ENCODE measurements around the gene SRBD1.

Gene SRBD1

DNA sequence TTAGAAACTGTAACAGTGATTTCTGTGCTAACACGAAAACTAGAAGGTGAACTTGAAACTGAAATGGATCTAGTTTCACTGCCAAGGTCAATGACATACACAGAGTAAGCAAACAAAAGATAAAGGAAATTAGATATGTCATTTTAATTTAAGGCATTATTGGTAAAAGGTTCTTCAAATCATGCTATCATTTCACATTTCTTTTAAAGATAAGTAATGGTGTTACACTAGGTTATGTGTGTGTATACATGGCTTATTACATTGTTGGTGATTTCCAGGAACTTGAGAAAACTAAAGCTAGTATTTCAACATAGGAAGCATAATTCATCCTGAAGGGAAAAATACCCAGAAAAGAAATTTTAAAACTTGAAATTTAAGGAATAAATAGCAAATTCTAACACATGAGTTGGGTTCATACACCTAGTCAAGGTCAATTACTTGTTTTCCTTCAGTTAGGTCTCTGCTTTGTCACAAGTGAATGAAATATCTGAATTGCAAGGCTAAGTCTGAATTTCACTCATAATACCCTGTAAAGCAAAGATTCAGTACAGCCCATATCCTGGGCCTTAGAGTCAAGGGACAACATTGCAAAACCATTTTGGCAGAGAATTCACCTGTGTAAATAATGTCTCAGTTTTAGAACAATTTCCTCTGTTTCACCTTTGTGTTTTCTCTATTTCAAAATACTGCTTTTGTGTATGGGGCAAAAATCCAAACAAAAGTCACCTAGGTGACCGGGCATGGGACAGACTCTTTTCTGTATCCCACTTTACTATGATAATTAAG is 141.6 kb downstream of the SRBD1 start:
- Mint-ChIP-seq H3K4me3 (no peak overlapping the region), H3K9me3 (no peaks in the 10 kb centered on the region), H3K4me1 (peaks cover 14% of the 10 kb centered on the region), H3K27ac (no peak overlapping the region), H3K36me3 (ENCODE audit: low read depth) (no peaks in the 10 kb centered on the region), H3K27me3 (ENCODE audit: low read depth, poor library complexity) (no peaks in the 10 kb centered on the region)
- TF ChIP-seq, protein P1, sequence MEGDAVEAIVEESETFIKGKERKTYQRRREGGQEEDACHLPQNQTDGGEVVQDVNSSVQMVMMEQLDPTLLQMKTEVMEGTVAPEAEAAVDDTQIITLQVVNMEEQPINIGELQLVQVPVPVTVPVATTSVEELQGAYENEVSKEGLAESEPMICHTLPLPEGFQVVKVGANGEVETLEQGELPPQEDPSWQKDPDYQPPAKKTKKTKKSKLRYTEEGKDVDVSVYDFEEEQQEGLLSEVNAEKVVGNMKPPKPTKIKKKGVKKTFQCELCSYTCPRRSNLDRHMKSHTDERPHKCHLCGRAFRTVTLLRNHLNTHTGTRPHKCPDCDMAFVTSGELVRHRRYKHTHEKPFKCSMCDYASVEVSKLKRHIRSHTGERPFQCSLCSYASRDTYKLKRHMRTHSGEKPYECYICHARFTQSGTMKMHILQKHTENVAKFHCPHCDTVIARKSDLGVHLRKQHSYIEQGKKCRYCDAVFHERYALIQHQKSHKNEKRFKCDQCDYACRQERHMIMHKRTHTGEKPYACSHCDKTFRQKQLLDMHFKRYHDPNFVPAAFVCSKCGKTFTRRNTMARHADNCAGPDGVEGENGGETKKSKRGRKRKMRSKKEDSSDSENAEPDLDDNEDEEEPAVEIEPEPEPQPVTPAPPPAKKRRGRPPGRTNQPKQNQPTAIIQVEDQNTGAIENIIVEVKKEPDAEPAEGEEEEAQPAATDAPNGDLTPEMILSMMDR (IDR thresholded peaks at IDR 0.05): no peak
- no peak for DNase-seq

DNA sequence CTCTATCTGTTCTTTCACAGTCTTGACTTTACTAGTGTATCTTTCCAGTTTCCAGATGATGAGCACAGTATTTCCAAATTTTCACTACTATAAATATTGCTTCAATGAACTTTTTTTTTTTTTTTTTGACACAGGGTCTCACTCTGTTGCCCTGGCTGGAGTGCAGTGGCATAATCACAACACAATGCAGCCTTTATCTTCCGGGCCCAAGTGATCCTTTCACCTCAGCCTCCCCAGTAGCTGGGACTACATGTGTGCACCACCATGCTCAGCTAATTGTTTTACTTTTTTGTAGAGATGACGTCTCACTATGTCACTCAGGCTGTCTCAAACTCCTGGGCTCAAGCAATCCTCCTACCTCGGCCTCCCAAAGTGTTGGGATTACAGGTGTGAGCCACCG is 142.8 kb downstream of the SRBD1 start:
- H3K4me1 Mint-ChIP-seq: peaks cover 14% of the 10 kb centered on the region
- TF ChIP-seq, protein P1 (IDR thresholded peaks at IDR 0.05): no peak
- no peak overlapping the region for H3K4me3 Mint-ChIP-seq
- DNase-seq: no peak
- H3K27me3 Mint-ChIP-seq (ENCODE audit: low read depth, poor library complexity): no peaks in the 10 kb centered on the region
- H3K36me3 Mint-ChIP-seq (ENCODE audit: low read depth): no peaks in the 10 kb centered on the region
- H3K9me3 Mint-ChIP-seq: no peaks in the 10 kb centered on the region
- H3K27ac Mint-ChIP-seq: no peak overlapping the region

- no peaks in the 10 kb centered on the region for H3K9me3 Mint-ChIP-seq
- DNase-seq: no peak
- no peak overlapping the region for H3K4me3 Mint-ChIP-seq
- peaks cover 4% of the 10 kb centered on the region for H3K27me3 Mint-ChIP-seq (ENCODE audit: low read depth, poor library complexity)
- TF ChIP-seq, protein P1 (IDR thresholded peaks at IDR 0.05): no peak
- peaks cover 14% of the 10 kb centered on the region for H3K4me1 Mint-ChIP-seq
- peaks cover 11% of the 10 kb centered on the region for H3K36me3 Mint-ChIP-seq (ENCODE audit: low read depth)
- H3K27ac Mint-ChIP-seq: no peak overlapping the region
Measured at GRCh38 chr2:45466053-45466452, 145.0 kb downstream of the SRBD1 start.

DNA sequence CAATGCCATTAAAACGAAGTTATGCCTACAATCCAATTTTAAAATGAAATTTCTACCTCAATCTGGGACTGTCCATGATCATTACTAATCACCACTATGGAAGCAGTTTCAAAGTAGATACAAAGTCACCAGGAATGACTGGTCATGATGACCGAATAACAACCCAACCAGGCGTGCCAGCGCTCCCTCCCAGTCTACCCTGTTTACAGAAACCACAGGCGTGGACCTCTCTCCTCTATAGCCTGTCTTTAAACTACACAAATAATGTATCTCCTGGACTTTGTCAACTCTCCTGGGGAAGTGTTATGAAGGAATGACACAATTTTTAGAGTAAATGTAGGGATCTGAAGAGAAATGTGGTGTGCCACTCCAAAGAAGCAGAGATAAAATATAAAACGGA is 150.2 kb downstream of the SRBD1 start:
- Mint-ChIP-seq H3K4me1 (peaks cover 17% of the 10 kb centered on the region), H3K4me3 (no peak overlapping the region), H3K27ac (no peak overlapping the region), H3K36me3 (ENCODE audit: low read depth) (peaks cover 20% of the 10 kb centered on the region), H3K27me3 (ENCODE audit: low read depth, poor library complexity) (peaks cover 6% of the 10 kb centered on the region), H3K9me3 (no peaks in the 10 kb centered on the region)
- DNase-seq: no peak
- TF ChIP-seq, protein P1 (IDR thresholded peaks at IDR 0.05): no peak

DNA sequence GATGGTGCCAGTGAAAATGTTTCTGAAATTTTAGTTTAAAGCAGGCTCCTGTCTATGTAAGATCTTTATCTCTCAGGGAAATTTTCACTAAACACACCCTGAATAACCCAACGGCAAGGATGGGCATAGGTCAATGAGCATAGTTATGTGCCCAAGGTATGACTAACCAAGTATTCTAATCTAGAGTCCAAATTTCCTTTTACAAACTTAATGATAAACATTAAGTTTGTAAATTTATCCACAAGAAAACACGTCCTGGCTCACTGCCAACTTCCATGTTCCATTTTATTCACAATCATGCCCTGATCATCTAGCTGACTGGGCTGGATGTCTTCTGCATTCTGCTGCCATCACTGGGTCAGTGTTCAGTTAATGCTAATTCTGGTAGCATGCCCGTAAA is 151.2 kb downstream of the SRBD1 start:
- H3K9me3 Mint-ChIP-seq: no peaks in the 10 kb centered on the region

More for the DNA sequence above, 151.2 kb downstream of the SRBD1 start:
- Mint-ChIP-seq H3K4me1 (peaks cover 17% of the 10 kb centered on the region), H3K27ac (no peak overlapping the region), H3K4me3 (no peak overlapping the region), H3K27me3 (ENCODE audit: low read depth, poor library complexity) (peaks cover 6% of the 10 kb centered on the region), H3K36me3 (ENCODE audit: low read depth) (peaks cover 20% of the 10 kb centered on the region)
- TF ChIP-seq, protein P1 (IDR thresholded peaks at IDR 0.05): no peak
- DNase-seq: no peak
